Right atrium auricular region (tissue), 2 donors: Measurements from ENCODE around the gene P4HB. TPM values are rescaled to one million over a fixed set of nuclear protein-coding genes. Genes with fewer than 3 reads are reported as not detected.

Experiments
- DNase-seq: peaks from one replicate; pipeline ENCODE4 v3.0.0-alpha.2; 2019; ENCODE audit warnings: low spot score
- H3K27ac ChIP-seq, 2 donors: fragments of 200-600 bp; sonication (generic); 1 replicate in 1 of 2; 2 replicates in 1 of 2; pipeline ENCODE4 v1.5.1; 2016 to 2019
- H3K27me3 ChIP-seq, 2 donors: fragments of 200-600 bp; sonication (generic); one replicate each; pipeline versions ENCODE4 v1.5.1 to v1.6.0; 2017 to 2019
- H3K36me3 ChIP-seq: fragments of 200-600 bp; sonication (generic); one replicate; pipeline ENCODE4 v1.5.1; 2016
- H3K4me1 ChIP-seq, 2 donors: fragments of 200-600 bp; sonication (generic); one replicate each; pipeline versions ENCODE4 v1.5.1 to v1.6.0; 2017 to 2019
- H3K4me3 ChIP-seq, 2 donors: fragments of 200-600 bp; sonication (generic); 1 replicate in 1 of 2; 2 replicates in 1 of 2; pipeline ENCODE4 v1.5.1; 2017 to 2019; ENCODE audit warnings: mild to moderate bottlenecking in 1 of 2, moderate library complexity in 1 of 2
- H3K9me3 ChIP-seq, 2 donors: fragments of 200-600 bp; sonication (generic); one replicate each; pipeline ENCODE4 v1.5.1; 2019
- total RNA-seq, 2 donors: library from RNA; depleted of rRNA; stranded (reverse); fragments of >200 nt; gene quantifications; one replicate each; pipeline ENCODE4 v1.1.0, GENCODE V29; 2016
- TF ChIP-seq, protein P1 (sequence below), 2 donors: fragments of 200-600 bp; sonication (generic); IDR thresholded peaks; one replicate each; pipeline ENCODE4 v1.5.1; 2019; ENCODE audit warnings: antibody characterized with exemption in 2 of 2

P4HB gene
- total RNA-seq, 2 donors from 2014 or later: 321 to 426 TPM

DNA sequence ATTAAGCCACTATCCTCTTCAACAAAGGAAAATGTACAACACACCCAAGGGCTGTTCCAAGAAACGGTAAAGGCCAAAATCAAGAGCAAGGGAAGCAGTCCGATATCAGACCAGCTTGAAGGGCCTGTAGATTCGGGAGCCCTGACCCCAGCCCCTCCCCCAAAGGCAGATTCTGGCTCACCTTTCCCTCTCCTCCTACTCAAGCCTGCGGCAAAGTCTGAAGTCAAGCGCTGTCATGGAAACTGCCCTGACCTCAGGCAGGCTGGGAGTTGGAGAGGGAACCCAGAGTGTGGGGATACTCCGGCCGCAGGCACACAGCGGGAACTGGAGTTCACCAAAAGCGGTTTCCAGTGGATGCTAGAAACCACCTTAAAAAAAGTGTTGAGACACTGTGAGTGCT, 29.3 kb upstream of the P4HB start:
- no peak for DNase-seq
- TF ChIP-seq, protein P1, sequence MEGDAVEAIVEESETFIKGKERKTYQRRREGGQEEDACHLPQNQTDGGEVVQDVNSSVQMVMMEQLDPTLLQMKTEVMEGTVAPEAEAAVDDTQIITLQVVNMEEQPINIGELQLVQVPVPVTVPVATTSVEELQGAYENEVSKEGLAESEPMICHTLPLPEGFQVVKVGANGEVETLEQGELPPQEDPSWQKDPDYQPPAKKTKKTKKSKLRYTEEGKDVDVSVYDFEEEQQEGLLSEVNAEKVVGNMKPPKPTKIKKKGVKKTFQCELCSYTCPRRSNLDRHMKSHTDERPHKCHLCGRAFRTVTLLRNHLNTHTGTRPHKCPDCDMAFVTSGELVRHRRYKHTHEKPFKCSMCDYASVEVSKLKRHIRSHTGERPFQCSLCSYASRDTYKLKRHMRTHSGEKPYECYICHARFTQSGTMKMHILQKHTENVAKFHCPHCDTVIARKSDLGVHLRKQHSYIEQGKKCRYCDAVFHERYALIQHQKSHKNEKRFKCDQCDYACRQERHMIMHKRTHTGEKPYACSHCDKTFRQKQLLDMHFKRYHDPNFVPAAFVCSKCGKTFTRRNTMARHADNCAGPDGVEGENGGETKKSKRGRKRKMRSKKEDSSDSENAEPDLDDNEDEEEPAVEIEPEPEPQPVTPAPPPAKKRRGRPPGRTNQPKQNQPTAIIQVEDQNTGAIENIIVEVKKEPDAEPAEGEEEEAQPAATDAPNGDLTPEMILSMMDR (IDR thresholded peaks at IDR 0.05): no peak
- no peaks in the 10 kb centered on the region for H3K9me3 ChIP-seq
- H3K4me1 ChIP-seq: peaks cover 0 to 29% of the 10 kb centered on the region in 2 donors
- H3K4me3 ChIP-seq: no peak overlapping the region
- no peaks in the 10 kb centered on the region for H3K27me3 ChIP-seq
- H3K36me3 ChIP-seq: peaks cover 54% of the 10 kb centered on the region
- H3K27ac ChIP-seq: no peak overlapping the region

GRCh38 chr17:81888988-81889595, 28.8 kb upstream of the P4HB start:
- Histone ChIP-seq H3K36me3 (peaks cover 50% of the 10 kb centered on the region), H3K27ac (no peak overlapping the region), H3K4me1 (peaks cover 0 to 33% of the 10 kb centered on the region in 2 donors), H3K27me3 (no peaks in the 10 kb centered on the region), H3K9me3 (no peaks in the 10 kb centered on the region), H3K4me3 (no peak overlapping the region)
- TF ChIP-seq, protein P1 (IDR thresholded peaks at IDR 0.05): no peak
- no peak for DNase-seq

DNA sequence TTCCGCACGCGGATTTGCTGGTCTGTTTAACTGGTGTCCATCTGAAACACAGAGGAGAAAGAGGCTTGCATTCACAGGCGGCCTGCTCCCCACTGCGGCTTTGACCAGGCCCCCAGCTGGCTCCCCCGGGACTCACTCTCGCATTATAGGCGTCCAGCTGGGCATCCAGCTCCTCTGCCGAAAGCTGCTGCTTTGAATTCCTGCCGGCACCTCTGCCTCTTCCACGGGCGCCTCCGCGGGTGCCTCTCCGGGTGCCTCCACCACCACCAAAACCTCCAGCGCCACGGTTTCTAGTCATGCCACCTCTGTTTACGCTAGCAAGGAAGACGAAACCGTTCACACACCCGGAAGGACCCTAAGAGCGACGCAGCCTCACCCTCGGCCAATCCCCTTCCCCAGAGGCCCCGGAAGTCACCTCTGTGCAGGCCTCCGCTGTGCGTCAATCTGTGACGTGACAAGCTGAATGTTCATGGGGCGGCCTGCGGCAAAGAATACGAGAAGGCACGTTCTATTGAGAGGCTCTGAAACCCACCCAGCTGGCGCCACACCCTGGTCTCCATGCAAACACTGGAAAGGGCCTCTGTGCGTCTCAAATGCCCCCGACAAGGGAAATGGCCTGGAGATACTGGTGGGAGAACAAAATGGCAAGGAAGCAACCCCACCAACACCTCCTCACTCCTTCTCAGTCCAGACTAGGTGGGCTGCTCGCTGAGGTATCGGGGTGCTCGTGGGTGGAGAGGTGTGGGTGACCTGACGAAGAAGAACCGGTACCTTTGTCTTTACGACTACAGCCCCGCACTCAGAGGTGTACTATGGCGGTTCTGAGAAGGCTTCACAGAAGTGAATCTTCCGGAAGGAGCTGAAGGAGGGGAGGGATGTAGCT, 28.0 kb upstream of the P4HB start:
- Histone ChIP-seq H3K9me3 (no peaks in the 10 kb centered on the region), H3K36me3 (peaks cover 48% of the 10 kb centered on the region), H3K4me1 (peaks cover 0 to 33% of the 10 kb centered on the region in 2 donors), H3K4me3 (no peak overlapping the region), H3K27ac (no peak overlapping the region), H3K27me3 (no peaks in the 10 kb centered on the region)
- no peak for DNase-seq
- TF ChIP-seq, protein P1 (IDR thresholded peaks at IDR 0.05): no peak

GRCh38 chr17:81885869-81886548, 25.7 kb upstream of the P4HB start:
- Histone ChIP-seq H3K4me1 (peaks cover 0 to 21% of the 10 kb centered on the region in 2 donors), H3K36me3 (peaks cover 50% of the 10 kb centered on the region), H3K27me3 (no peaks in the 10 kb centered on the region), H3K27ac (no peak overlapping the region), H3K9me3 (no peaks in the 10 kb centered on the region), H3K4me3 (no peak overlapping the region)
- no peak for DNase-seq
- TF ChIP-seq, protein P1 (IDR thresholded peaks at IDR 0.05): no peak

- DNase-seq: no peak
- Histone ChIP-seq H3K27me3 (no peaks in the 10 kb centered on the region), H3K4me1 (peaks cover 0 to 17% of the 10 kb centered on the region in 2 donors), H3K36me3 (peaks cover 51% of the 10 kb centered on the region), H3K4me3 (no peak overlapping the region), H3K9me3 (no peaks in the 10 kb centered on the region), H3K27ac (no peak overlapping the region)
- TF ChIP-seq, protein P1 (IDR thresholded peaks at IDR 0.05): no peak
These were observed 25.1 kb upstream of the P4HB start for GRCh38 chr17:81885454-81885853.
